HFF-Myc (cell line): ENCODE results near the gene SEPTIN12.

Experiments used
- DNase-seq: peaks from one replicate; pipeline ENCODE4 v3.0.0-alpha.2; 2011; ENCODE audit warnings: low read depth; ENCODE audit errors: extremely low read depth
- H3K4me3 ChIP-seq: replicated peaks from 2 replicates; pipeline ENCODE4 v1.5.1; 2011; ENCODE audit warnings: low read depth, mild to moderate bottlenecking, control low read depth, low read length
- TF ChIP-seq, protein P1 (sequence below): IDR thresholded peaks from 2 replicates; pipeline ENCODE4 v1.5.1; 2012; ENCODE audit warnings: mild to moderate bottlenecking, low read depth, low read length, control low read depth; ENCODE audit errors: missing control alignments

SEPTIN12 gene

DNA sequence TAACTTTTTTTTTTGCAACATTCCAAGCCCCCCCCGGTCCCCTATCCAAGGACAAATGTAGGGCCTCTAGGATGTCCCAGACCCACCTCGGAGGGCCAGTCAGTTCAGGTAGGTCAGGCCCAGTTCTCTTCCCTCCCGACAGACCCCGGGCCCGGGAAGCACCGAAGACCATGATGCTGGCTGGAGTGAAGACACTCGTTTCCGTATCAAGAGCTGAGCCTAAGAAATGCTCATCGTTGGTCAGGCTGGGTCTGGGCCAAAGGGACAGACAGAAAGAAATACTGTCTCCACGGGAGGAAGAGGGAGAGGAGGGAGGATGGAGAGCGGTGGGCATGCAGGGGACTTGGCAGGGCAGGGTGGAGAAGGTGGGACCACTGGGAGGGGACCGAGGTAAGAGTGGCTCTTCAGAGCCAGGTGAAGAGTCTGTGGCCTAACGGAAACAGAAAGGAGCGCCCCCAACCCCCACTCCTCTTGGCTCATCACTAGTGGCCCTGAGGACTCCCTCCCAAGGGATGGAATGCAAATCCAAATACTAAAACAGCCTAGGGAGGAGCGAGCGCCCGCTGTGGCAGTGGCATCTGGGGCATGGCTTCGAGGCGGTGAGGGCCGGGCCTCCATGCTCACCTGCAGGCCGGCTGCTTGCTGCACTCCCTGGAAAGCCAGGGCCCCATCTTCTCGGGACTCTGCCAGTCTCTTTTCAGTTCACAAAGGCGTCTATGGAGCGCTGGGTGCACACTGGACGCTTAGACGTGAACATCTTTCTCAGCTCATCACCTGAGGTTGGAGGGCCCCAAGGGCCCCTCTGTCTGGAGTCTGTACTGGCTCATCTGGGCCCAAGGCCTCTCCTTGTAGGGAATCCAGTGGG lies 16.0 kb upstream of the SEPTIN12 start:
- DNase-seq: no peak
- H3K4me3 ChIP-seq: no peak overlapping the region
- TF ChIP-seq, protein P1, sequence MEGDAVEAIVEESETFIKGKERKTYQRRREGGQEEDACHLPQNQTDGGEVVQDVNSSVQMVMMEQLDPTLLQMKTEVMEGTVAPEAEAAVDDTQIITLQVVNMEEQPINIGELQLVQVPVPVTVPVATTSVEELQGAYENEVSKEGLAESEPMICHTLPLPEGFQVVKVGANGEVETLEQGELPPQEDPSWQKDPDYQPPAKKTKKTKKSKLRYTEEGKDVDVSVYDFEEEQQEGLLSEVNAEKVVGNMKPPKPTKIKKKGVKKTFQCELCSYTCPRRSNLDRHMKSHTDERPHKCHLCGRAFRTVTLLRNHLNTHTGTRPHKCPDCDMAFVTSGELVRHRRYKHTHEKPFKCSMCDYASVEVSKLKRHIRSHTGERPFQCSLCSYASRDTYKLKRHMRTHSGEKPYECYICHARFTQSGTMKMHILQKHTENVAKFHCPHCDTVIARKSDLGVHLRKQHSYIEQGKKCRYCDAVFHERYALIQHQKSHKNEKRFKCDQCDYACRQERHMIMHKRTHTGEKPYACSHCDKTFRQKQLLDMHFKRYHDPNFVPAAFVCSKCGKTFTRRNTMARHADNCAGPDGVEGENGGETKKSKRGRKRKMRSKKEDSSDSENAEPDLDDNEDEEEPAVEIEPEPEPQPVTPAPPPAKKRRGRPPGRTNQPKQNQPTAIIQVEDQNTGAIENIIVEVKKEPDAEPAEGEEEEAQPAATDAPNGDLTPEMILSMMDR: no peak

DNA sequence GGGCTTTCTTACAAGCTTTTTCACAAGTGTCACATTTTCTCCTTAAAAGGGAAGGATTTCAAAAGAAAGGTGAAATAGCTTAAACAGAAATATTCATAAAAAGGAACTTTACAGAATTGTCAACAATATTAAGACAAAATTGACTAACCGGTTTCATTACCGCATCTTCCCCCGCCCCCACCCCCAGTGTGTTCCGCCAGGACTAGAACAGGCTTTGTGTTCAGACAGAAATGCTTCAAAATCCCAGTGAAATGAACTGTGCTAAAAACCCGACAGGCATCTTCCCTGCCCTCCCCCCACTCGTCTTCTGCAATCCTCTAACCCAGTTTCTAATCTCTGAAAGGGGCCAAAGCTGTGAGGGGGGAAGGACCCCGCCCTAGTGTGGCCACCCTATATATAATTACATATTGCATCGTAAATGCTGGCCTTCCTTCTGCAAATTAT lies 15.3 kb upstream of the SEPTIN12 start:
- no peak for DNase-seq
- TF ChIP-seq, protein P1: no peak
- H3K4me3 ChIP-seq: peak overlapping the region; percentile 58

DNA sequence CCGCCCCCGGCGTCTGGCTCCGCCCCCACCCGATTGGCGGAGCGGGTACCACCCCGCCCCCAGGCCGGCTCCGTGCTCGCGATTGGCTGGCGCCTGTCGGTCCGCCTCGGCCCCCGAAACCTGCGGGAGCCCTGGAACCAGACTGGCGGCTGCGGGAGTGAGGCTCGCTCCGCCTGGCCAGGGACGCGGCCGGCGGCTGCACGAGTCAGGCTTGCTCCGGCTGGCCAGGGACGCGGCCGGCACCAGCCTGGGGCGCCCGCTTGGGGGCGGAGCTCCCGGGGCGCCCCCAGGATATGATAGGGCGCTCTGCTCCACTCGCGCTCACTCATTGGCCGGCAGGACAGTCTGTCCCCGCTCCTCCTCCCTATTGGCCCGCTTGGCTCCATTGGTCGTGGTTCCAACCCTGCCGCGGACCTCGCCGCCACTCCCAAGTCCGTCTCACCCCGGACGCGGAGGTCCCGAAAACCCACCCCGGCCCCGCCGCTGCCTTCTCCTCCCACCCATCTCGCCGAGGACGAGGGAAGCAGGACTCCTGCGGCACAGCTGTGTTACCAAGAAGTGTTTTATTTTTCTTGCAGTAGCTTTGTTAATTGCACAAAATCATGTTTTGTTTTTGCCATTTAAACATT lies 14.6 kb upstream of the SEPTIN12 start:
- DNase-seq: peak; percentile 61
- peak overlapping the region; percentile 58 for H3K4me3 ChIP-seq
- TF ChIP-seq, protein P1: no peak

GRCh38 chr16:4801962-4802658 lies 14.0 kb upstream of the SEPTIN12 start, which contains the start of gene ROGDI:
Gene ROGDI (minus strand): TSS chr16:4802633. CDS start chr16:4802571, 62 bp downstream.
- peak within 1 kb of the TSS; percentile 58 for H3K4me3 ChIP-seq
- DNase-seq: no peak
- TF ChIP-seq, protein P1: no peak

DNA sequence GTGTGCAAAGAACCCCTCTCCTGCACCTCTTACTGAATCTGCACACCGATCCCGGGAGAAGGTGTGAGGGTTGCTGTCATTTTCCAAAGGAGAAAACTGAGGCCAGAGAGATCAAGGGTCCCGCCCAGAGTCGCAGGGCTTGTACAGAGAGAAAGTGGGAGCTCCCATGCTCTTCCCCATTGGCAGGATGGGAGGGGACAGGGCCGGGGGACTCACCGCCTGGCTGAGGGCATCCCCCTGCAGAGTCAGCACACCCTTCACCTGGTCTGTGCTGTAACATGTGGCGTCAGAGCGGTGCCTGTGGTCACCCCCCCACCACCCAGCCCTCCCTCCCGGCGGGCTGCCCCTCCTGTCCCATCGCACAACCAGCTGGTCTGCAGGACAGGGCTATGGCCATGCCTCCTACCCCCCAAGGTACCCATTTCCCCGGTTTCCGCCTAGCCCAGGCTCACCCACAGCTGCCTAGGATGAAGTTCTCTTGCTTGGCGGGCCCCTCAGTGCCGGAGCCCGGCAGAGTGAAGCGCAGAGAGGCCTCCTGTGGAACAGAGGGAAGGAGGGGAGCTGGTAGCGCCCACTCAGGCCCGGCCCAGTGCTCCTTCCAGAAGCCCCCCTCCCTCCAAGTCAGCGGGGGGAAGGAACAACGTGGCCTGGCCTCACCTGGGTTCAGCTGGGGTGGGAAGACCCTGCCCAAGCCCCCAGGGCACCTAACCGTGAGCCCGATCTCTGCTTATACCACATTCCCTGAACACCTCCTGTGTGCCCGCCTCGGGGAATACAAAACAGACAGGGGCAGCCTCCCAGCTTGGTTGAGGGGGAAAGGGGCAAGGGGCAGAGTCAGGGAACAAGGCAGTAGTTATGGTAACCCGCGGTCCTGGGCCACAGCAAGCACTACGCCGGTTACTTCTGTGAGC lies 13.2 kb upstream of the SEPTIN12 start:
- TF ChIP-seq, protein P1: no peak
- DNase-seq: no peak
- H3K4me3 ChIP-seq: peak overlapping the region; percentile 58

GRCh38 chr16:4800290-4801041 lies 12.3 kb upstream of the SEPTIN12 start:
- no peak for DNase-seq
- H3K4me3 ChIP-seq: no peak overlapping the region
- TF ChIP-seq, protein P1: no peak
